Ovary (tissue), 9 donors: ENCODE results near the gene MAP3K10. TPM values are rescaled to one million over a fixed set of nuclear protein-coding genes. Genes with fewer than 3 reads are reported as not detected.
A peak's percentile ranks its signal among the peaks of the same experiment; 100 is the strongest.

Source experiments
- DNase-seq, 5 donors: peaks; one replicate each; pipeline ENCODE4 v3.0.0-alpha.2; 2019 to 2020
- H3K27ac ChIP-seq, 2 donors: fragments of 200-600 bp; one replicate each; pipeline versions ENCODE4 v1.5.1 to v1.8.0; 2019 to 2022
- H3K27me3 ChIP-seq: fragments of 200-600 bp; one replicate; pipeline ENCODE4 v1.8.0; 2022
- H3K36me3 ChIP-seq: fragments of 200-600 bp; sonication (generic); one replicate; pipeline ENCODE4 v1.5.1; 2019
- H3K4me1 ChIP-seq: one replicate; pipeline ENCODE4 v1.8.1; 2013; ENCODE audit warnings: mild to moderate bottlenecking, moderate library complexity; ENCODE audit not compliant: insufficient read depth
- H3K4me3 ChIP-seq: fragments of 200-600 bp; sonication (generic); one replicate; pipeline ENCODE4 v1.5.1; 2017
- H3K9me3 ChIP-seq, 2 donors: fragments of 200-600 bp in 1 of 2; sonication (generic) in 1 of 2; one replicate each; pipeline versions ENCODE4 v1.5.1 to v1.8.1; 2013 to 2019; ENCODE audit warnings: mild to moderate bottlenecking in 1 of 2, moderate library complexity in 1 of 2
- EP300 ChIP-seq: sonication (generic); formaldehyde crosslinking; IDR thresholded peaks from one replicate; pipeline ENCODE4 v1.6.1; 2017; ENCODE audit warnings: antibody characterized with exemption
- POLR2A ChIP-seq: fragments of 450-650 bp; IDR thresholded peaks from one replicate; pipeline ENCODE4 v1.6.1; 2017; ENCODE audit warnings: antibody characterized with exemption, mild to moderate bottlenecking, moderate library complexity
- WGBS, 3 donors: extraction: QIAGEN DNeasy Blood & Tissue Kit in 1 of 3; methylation state at CpG; one replicate each; pipeline versions ENCODE4 v1.1.5 to v1.1.7; 2013 to 2017; 5-methylcytosine and 5-hydroxymethylcytosine counted together
- intact Hi-C, 4 donors: fragments of 100-400 bp; cut with DNase I; formaldehyde crosslinking; loops; one replicate each; pipeline versions ENCODE4 v1.11.0 to v1.15.1; 2022 to 2023
- polyA plus RNA-seq, 2 donors: library from polyadenylated mRNA; stranded (reverse); fragments of 200-250 nt in 1 of 2; fragments of 350-450 nt in 1 of 2; fragmentation: Illumina TruSeq in 1 of 2; extraction: RNeasy Lipid Tissue Mini Kit (QIAGEN cat#74804) in 1 of 2; gene quantifications; one replicate each; pipeline ENCODE4 v1.2.3, GENCODE V29; 2013 to 2014
- total RNA-seq, 7 donors: library from RNA; depleted of rRNA in 2 of 7; stranded (reverse); fragments of >200 nt in 2 of 7; fragmentation: NEBNext Ultra II Directional in 3 of 7; extraction: Animal tissue kit (Norgen Biotek cat#: 25700) in 3 of 7; gene quantifications; one replicate each; pipeline versions ENCODE4 v1.1.0 to v1.2.4, GENCODE V29; 2016 to 2023
- TF ChIP-seq, protein P1 (sequence below), 3 donors: fragments of 450-650 bp in 2 of 3; fragments of 200-600 bp in 1 of 3; IDR thresholded peaks; one replicate each; pipeline versions ENCODE4 v1.5.1 to v1.8.0; 2016 to 2022; ENCODE audit warnings: antibody characterized with exemption in 3 of 3, mild to moderate bottlenecking in 1 of 3
- donor health status: DM: no; HTN: no; CAD: no; lungs with moderate emphysema.
- donor health status: DM: no; HTN: no; CAD: no.
- donor health status: Bipolar disorder and iron deficiency.
- donor health status: DM: yes; HTN: yes; CAD: no.
- donor health status: DM: no; HTN: no; CAD: no.
- donor health status: DM: yes; HTN: yes; CAD: no.

The MAP3K10 gene
- total and polyA plus RNA-seq, 9 donors: 1.2 to 26.2 (median 14.6) TPM

DNA sequence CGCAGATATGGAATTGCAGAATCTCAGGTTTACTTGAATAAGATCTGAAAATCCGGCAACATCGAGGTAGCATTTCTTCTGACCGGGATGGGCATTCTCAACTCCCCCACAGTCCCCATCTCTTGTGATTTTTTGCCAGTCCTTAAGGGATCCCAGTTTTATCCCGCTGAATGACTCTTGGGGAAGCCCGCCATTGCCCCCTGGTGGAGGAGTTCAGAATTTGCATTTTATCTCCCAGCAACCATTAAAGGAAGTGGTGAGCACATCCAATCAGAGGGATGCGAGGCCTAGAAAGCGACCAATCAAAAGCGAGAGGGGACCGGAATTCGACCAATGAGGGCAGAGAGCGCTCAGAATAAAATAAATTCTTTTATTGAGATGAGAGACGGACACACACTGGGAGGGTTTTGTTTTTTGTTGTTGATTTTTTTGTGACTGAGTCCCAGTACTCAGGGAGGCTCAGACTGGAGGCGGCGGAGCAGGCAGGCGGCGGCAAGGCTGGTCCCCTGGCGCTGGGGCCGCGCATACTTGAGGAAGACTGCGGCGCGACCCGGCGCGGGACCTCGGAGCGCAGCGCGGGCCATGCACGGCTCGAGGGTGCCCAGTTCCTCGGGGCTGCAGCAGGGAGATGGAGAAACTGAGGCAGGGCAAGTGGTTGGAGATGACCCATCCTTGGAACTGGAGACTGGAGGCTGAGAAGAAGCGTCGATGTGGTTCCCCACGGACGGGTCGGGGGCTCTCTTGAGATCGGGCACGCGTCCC is 30.8 kb downstream of the MAP3K10 start:
- H3K36me3 ChIP-seq: no peaks in the 10 kb centered on the region
- WGBS, 3 donors: 36 to 60% (median 55%) methylated on average over 41 of the region's 41 CpGs
- no peak overlapping the region for H3K4me3 ChIP-seq
- intact Hi-C loops: no loop called here
- no peaks in the 10 kb centered on the region for H3K9me3 ChIP-seq
- peak; percentile 61 to 80 (median 68) for DNase-seq
- no peak overlapping the region for H3K27ac ChIP-seq
- TF ChIP-seq EP300: no peak
- no peak for TF ChIP-seq POLR2A
- TF ChIP-seq, protein P1, sequence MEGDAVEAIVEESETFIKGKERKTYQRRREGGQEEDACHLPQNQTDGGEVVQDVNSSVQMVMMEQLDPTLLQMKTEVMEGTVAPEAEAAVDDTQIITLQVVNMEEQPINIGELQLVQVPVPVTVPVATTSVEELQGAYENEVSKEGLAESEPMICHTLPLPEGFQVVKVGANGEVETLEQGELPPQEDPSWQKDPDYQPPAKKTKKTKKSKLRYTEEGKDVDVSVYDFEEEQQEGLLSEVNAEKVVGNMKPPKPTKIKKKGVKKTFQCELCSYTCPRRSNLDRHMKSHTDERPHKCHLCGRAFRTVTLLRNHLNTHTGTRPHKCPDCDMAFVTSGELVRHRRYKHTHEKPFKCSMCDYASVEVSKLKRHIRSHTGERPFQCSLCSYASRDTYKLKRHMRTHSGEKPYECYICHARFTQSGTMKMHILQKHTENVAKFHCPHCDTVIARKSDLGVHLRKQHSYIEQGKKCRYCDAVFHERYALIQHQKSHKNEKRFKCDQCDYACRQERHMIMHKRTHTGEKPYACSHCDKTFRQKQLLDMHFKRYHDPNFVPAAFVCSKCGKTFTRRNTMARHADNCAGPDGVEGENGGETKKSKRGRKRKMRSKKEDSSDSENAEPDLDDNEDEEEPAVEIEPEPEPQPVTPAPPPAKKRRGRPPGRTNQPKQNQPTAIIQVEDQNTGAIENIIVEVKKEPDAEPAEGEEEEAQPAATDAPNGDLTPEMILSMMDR (IDR thresholded peaks at IDR 0.05): peak; percentile 65 to 81 (median 71)
- H3K4me1 ChIP-seq: peaks cover 10% of the 10 kb centered on the region
- H3K27me3 ChIP-seq: peaks cover 5% of the 10 kb centered on the region

GRCh38 chr19:40223135-40223822 is 32.1 kb downstream of the MAP3K10 start:
- DNase-seq: no peak
- intact Hi-C loops: no loop called here

DNA sequence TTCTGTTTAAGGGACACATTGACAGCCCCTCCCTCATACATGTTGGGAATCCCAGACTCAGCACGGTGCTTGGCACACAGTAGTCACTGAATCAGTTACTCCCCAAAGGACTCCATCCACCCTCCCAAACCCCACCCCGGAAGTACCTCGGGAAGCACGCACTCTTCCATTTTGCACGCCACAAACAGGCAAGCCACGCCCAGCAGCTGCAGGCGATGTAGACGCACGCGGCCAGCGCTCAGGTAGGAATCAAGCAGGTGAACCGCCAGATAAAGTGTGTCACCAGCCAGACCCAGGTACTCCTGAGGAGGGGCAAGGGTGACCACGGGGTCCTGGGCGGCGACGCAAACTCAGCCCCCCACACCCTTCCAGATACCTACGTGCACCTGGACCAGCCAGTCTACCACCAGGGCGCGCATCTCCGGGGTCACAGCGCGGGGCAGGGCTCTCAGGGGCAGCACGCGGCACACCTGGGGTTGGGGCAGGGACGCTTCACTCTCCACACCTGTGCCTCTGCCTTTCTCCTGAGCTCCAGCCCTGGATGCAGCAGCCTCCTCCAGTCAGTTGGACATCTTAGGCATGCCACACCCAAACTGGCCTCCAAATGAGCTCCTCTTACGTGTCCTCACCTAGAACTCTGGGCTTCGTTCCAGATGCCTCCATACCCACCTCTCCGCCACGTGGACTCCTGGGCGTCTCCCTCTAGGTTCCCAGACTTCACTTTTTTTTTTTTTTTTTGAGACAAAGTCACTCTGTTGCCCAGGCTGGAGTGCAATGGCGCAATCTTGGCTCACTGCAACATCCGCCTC is 33.3 kb downstream of the MAP3K10 start:
- TF ChIP-seq, protein P1 (IDR thresholded peaks at IDR 0.05): no peak
- TF ChIP-seq POLR2A (no peak), EP300 (no peak)
- Histone ChIP-seq H3K36me3 (no peaks in the 10 kb centered on the region), H3K4me1 (peaks cover 10% of the 10 kb centered on the region), H3K27me3 (no peaks in the 10 kb centered on the region), H3K27ac (no peak overlapping the region), H3K4me3 (no peak overlapping the region), H3K9me3 (no peaks in the 10 kb centered on the region)
- 76 to 79% (median 78%) methylated on average over 31 to 32 of the region's 32 CpGs for WGBS, 3 donors
- DNase-seq: no peak
- intact Hi-C loops: no loop called here

More at GRCh38 chr19:40223135-40223822, 32.1 kb downstream of the MAP3K10 start:
- H3K4me1 ChIP-seq: peaks cover 10% of the 10 kb centered on the region
- no peak overlapping the region for H3K27ac ChIP-seq
- 17 to 25% (median 21%) methylated on average over 48 of the region's 48 CpGs for WGBS, 3 donors
- H3K27me3 ChIP-seq: no peaks in the 10 kb centered on the region
- no peak for TF ChIP-seq EP300
- no peak for TF ChIP-seq POLR2A
- TF ChIP-seq, protein P1 (IDR thresholded peaks at IDR 0.05): no peak
- H3K9me3 ChIP-seq: no peaks in the 10 kb centered on the region
- H3K4me3 ChIP-seq: no peak overlapping the region
- no peaks in the 10 kb centered on the region for H3K36me3 ChIP-seq
